Mesothelial cell of epicardium (in vitro differentiated cells): ENCODE measurements around the gene ROR2. TPM values are rescaled to one million over a fixed set of nuclear protein-coding genes. Genes with fewer than 3 reads are reported as not detected.

Source experiments
- DNase-seq, 2 experiments: peaks; one replicate each; pipeline ENCODE4 v3.0.0; 2021; ENCODE audit warnings: low spot score in 2 of 2; ENCODE audit not compliant: unreplicated experiment in 2 of 2
- H3K27ac Mint-ChIP-seq: 2 replicates; pipeline ENCODE4 v1.8.0; 2021; ENCODE audit warnings: mixed read lengths
- H3K27me3 Mint-ChIP-seq: 2 replicates; pipeline ENCODE4 v1.8.0; 2021; ENCODE audit warnings: low read depth, mixed read lengths
- H3K36me3 Mint-ChIP-seq: 2 replicates; pipeline ENCODE4 v1.8.0; 2021; ENCODE audit warnings: mixed read lengths
- H3K4me1 Mint-ChIP-seq: 2 replicates; pipeline ENCODE4 v1.8.0; 2021; ENCODE audit warnings: mixed read lengths
- H3K4me3 Mint-ChIP-seq: 2 replicates; pipeline ENCODE4 v1.8.0; 2021; ENCODE audit warnings: mild to moderate bottlenecking, moderate library complexity, mixed read lengths
- H3K9me3 Mint-ChIP-seq: 2 replicates; pipeline ENCODE4 v1.8.0; 2021; ENCODE audit warnings: mixed read lengths
- total RNA-seq: library from RNA; stranded (reverse); gene quantifications from 3 replicates; pipeline ENCODE4 v1.2.1, GENCODE V29; 2021
- TF ChIP-seq, protein P1 (sequence below): fragments of 200-600 bp; sonication (generic); IDR thresholded peaks from one replicate; pipeline ENCODE4 v1.5.0; 2021; ENCODE audit warnings: antibody characterized with exemption; ENCODE audit not compliant: unreplicated experiment

The ROR2 gene
- total RNA-seq, 1 donor from 2014 or later: 41.0 TPM

DNA sequence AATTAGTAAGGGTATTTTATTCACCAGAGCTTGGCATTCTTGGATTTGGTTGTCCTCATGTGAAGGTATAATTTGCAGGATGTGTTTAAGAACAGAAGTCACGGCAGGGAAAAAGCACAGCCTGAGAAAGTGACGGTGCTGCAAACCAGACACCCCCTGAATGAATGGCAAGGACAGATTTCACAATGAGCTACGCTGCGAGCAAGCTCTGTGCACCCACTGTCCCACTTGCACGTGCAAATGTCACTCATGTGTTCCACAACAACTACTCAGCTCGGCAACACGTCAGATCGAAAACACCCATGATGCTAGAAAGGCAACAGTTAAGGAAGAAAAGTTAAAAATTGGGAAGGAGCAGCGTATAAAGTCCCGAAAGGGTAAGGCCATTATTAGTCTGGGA lies 168.9 kb downstream of the ROR2 start:
- peaks cover 12% of the 10 kb centered on the region for H3K36me3 Mint-ChIP-seq
- DNase-seq: no peak
- H3K4me1 Mint-ChIP-seq: peaks cover 22% of the 10 kb centered on the region
- no peak overlapping the region for H3K4me3 Mint-ChIP-seq
- TF ChIP-seq, protein P1, sequence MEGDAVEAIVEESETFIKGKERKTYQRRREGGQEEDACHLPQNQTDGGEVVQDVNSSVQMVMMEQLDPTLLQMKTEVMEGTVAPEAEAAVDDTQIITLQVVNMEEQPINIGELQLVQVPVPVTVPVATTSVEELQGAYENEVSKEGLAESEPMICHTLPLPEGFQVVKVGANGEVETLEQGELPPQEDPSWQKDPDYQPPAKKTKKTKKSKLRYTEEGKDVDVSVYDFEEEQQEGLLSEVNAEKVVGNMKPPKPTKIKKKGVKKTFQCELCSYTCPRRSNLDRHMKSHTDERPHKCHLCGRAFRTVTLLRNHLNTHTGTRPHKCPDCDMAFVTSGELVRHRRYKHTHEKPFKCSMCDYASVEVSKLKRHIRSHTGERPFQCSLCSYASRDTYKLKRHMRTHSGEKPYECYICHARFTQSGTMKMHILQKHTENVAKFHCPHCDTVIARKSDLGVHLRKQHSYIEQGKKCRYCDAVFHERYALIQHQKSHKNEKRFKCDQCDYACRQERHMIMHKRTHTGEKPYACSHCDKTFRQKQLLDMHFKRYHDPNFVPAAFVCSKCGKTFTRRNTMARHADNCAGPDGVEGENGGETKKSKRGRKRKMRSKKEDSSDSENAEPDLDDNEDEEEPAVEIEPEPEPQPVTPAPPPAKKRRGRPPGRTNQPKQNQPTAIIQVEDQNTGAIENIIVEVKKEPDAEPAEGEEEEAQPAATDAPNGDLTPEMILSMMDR: no peak
- H3K9me3 Mint-ChIP-seq: no peaks in the 10 kb centered on the region
- no peaks in the 10 kb centered on the region for H3K27me3 Mint-ChIP-seq
- no peak overlapping the region for H3K27ac Mint-ChIP-seq

DNA sequence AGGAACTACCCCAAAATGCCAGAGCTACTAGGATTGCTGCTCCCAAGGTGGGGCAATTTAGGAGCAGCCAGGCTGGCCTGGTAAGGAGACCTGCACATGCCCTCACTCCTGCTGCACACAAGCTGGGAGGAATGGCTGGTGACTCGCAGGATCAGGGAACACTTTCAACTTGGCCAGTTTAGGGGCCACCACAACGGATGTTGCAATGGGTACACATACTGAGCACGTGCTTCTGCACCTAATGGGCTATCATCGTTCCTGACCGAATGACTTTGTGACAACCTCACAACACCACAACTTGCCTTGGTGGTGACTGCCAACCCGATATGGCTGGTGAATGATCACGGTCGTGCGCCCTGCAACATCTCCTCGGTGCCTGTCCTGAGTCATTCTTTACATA lies 172.0 kb downstream of the ROR2 start:
- H3K27ac Mint-ChIP-seq: no peak overlapping the region
- DNase-seq: peak in 1 of 2 experiments; percentile 34

DNA sequence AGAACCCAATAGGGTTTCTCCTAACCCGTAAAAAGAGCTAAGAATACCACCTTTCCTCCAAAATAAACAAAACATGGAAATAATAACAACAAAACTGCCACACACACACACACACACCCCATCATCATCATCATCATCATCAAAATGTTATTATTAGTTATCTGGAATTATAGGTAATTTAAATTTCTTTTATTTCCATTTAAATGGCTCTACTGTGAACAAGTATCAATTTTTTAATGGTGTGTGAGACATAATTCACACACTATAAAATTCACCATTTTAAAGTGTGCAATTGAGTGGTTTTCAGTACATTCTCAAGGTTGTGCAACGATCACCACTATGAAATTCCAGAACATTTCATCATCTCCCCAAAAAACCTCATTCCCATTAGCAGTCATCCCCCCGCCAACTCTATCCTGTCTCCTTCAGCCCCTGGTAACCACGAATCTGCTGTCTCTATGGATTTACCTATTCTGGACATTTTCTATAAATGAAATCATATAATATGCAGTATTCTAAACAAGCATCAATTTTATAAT lies 172.7 kb downstream of the ROR2 start:
- TF ChIP-seq, protein P1: no peak
- Mint-ChIP-seq H3K27me3 (no peaks in the 10 kb centered on the region), H3K4me3 (no peak overlapping the region), H3K4me1 (peaks cover 42% of the 10 kb centered on the region), H3K36me3 (peaks cover 1% of the 10 kb centered on the region), H3K27ac (no peak overlapping the region), H3K9me3 (no peaks in the 10 kb centered on the region)
- no peak for DNase-seq

More for the DNA sequence above, 172.0 kb downstream of the ROR2 start:
- H3K4me1 Mint-ChIP-seq: peaks cover 38% of the 10 kb centered on the region
- TF ChIP-seq, protein P1: no peak
- H3K4me3 Mint-ChIP-seq: no peak overlapping the region
- no peaks in the 10 kb centered on the region for H3K27me3 Mint-ChIP-seq
- H3K36me3 Mint-ChIP-seq: peaks cover 3% of the 10 kb centered on the region
- no peaks in the 10 kb centered on the region for H3K9me3 Mint-ChIP-seq

DNA sequence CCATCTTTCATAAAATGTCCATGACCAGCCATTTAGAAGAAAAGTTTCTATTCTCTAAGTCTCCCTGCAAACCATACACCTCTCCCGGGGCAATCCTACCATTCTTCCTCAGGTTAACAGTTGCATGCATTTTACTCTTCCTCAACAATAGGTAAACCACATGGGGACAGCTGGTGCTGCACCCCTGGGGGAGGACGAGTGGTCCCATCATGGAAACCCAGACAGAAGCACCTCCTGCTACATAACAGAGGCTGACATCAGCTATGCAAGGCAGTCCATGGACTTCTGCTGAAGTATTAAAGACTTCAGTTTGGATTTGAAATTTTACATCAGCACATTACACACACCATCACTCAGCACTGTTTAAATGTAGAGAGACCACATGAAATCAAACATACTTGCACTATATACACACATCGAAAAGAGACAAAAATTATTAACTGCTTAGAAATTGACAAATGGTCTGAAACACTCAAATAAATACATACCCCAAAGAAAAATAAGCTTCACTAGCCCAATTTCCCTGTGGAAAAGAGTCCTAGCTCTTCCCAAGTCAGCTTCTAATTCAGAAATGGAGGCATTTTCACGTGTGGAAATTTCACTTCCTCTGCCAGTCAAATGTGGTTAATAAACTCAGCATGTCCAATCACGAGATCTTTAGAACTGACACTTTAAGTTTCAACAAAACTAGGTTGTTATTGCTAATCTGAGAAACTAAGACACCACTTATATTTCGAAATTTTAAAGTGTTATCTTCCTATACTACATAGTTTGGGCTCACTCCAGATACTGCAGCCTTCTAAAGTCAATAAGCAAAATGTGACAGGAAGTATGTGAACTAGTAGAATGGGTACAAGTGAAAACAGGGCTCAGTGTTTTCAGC lies 173.4 kb downstream of the ROR2 start:
- Mint-ChIP-seq H3K27ac (no peak overlapping the region), H3K4me3 (no peak overlapping the region), H3K36me3 (peaks cover 1% of the 10 kb centered on the region), H3K27me3 (no peaks in the 10 kb centered on the region), H3K9me3 (no peaks in the 10 kb centered on the region), H3K4me1 (peaks cover 38% of the 10 kb centered on the region)
- TF ChIP-seq, protein P1: no peak
- DNase-seq: peak in 1 of 2 experiments; percentile 19

DNA sequence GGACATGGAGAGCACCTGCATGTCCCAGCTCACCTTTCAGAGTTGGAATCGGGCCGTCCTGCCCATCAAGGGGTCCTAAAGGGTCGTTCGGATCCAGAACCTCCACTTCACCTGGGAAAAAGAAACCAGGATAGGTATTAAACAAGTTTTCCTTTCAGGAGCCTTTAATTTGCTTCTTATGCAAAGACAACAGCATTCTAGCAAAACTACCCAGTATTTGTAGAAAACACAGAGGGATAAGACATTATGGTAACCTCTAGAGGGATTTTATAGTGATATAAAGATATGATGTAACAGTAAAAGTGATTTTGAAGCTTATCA lies 174.4 kb downstream of the ROR2 start:
- Mint-ChIP-seq H3K9me3 (no peaks in the 10 kb centered on the region), H3K36me3 (peaks cover 1% of the 10 kb centered on the region), H3K27me3 (no peaks in the 10 kb centered on the region), H3K4me3 (no peak overlapping the region), H3K27ac (no peak overlapping the region), H3K4me1 (peaks cover 47% of the 10 kb centered on the region)
- no peak for DNase-seq
- TF ChIP-seq, protein P1: peak; percentile 12
